NCI-H1048 (cell line): Measurements from ENCODE around the gene SORCS2.

ENCODE experiments used
- DNase-seq: peaks from one replicate; lab custom pipeline; 2025; lab: John Stamatoyannopoulos, UW

Gene SORCS2

GRCh38 chr4:7750972-7751371 lies 558.6 kb downstream of the SORCS2 start:
- DNase-seq, result no peak

GRCh38 chr4:7752649-7753048 lies 560.3 kb downstream of the SORCS2 start:
- no peak for DNase-seq

- DNase-seq, result no peak
Observed at GRCh38 chr4:7753271-7753670, 560.9 kb downstream of the SORCS2 start.

GRCh38 chr4:7753931-7754465 lies 561.7 kb downstream of the SORCS2 start:
- DNase-seq, result no peak

- no peak for DNase-seq
Observed at GRCh38 chr4:7754565-7755262, 562.4 kb downstream of the SORCS2 start.

- no peak for DNase-seq
Observed at GRCh38 chr4:7755561-7755960, 563.2 kb downstream of the SORCS2 start.

- DNase-seq, result no peak
Observed at GRCh38 chr4:7756071-7756470, 563.7 kb downstream of the SORCS2 start.

GRCh38 chr4:7756561-7757355 lies 564.4 kb downstream of the SORCS2 start:
- DNase-seq, result no peak

GRCh38 chr4:7757501-7758471 lies 565.4 kb downstream of the SORCS2 start:
- no peak for DNase-seq

GRCh38 chr4:7758476-7758875 lies 566.1 kb downstream of the SORCS2 start:
- no peak for DNase-seq

GRCh38 chr4:7759216-7759615 lies 566.9 kb downstream of the SORCS2 start:
- no peak for DNase-seq

- no peak for DNase-seq
Observed at GRCh38 chr4:7759635-7760034, 567.3 kb downstream of the SORCS2 start.

GRCh38 chr4:7760228-7760627 lies 567.9 kb downstream of the SORCS2 start:
- DNase-seq, result no peak

- DNase-seq, result no peak
Observed at GRCh38 chr4:7760706-7761105, 568.4 kb downstream of the SORCS2 start.

- no peak for DNase-seq
Observed at GRCh38 chr4:7761312-7761711, 569.0 kb downstream of the SORCS2 start.

GRCh38 chr4:7761720-7762119 lies 569.4 kb downstream of the SORCS2 start:
- peak; percentile 3 for DNase-seq

- no peak for DNase-seq
Observed at GRCh38 chr4:7762376-7763030, 570.2 kb downstream of the SORCS2 start.

GRCh38 chr4:7763106-7763505 lies 570.8 kb downstream of the SORCS2 start:
- no peak for DNase-seq

- DNase-seq, result no peak
Observed at GRCh38 chr4:7763788-7764187, 571.5 kb downstream of the SORCS2 start.

GRCh38 chr4:7764466-7764865 lies 572.1 kb downstream of the SORCS2 start:
- no peak for DNase-seq

GRCh38 chr4:7765666-7766065 lies 573.3 kb downstream of the SORCS2 start:
- DNase-seq, result no peak

- no peak for DNase-seq
Observed at GRCh38 chr4:7766086-7766485, 573.7 kb downstream of the SORCS2 start.
